HCT116 (cell line): Measurements from ENCODE around the gene TMEM178A. TPM values are rescaled to one million over a fixed set of nuclear protein-coding genes. Genes with fewer than 3 reads are reported as not detected.
"Not testable (repeated sequence)": the region's sequence is repeated elsewhere in the genome, so short reads cannot be mapped to it uniquely, and the experiment has no call there.

Source experiments
- ATAC-seq: fragments of 200-7000 bp; cut with Tn5 transposase; 2 replicates; pipeline ENCODE4 v1.9.1; 2020; ENCODE audit warnings: mild to moderate bottlenecking, moderate library complexity
- BruUV-seq: library from RNA; stranded (reverse); fragments of 400-500 nt; replicated peaks from 2 replicates; lab custom pipeline; 2021; lab: Mats Ljungman, UMichigan
- CTCF ChIA-PET: fragments of 300-600 bp; sonication (Branson Sonifier 250); formaldehyde crosslinking; loops from one replicate; lab custom pipeline; 2021; ENCODE audit warnings: antibody characterized with exemption; lab: Charles Lee
- POLR2A ChIA-PET: fragments of 300-600, 350-600 bp; sonication (Branson Sonifier 250); formaldehyde crosslinking; loops from one replicate; lab custom pipeline; 2021; ENCODE audit warnings: antibody characterized with exemption; lab: Charles Lee
- RAD21 ChIA-PET, 2 experiments: fragments of 300-600 bp; sonication (Branson Sonifier 250); formaldehyde crosslinking; loops; one replicate each; lab custom pipeline; 2023; ENCODE audit warnings: low total read pairs in 2 of 2; ENCODE audit not compliant: uncharacterized antibody in 2 of 2, unreplicated experiment in 2 of 2, low non-redundant PET in 1 of 2; lab: Charles Lee
- DNase-seq: peaks from one replicate; pipeline ENCODE4 v3.0.0-alpha.2; 2010; ENCODE audit warnings: low read depth, low spot score
- H2AFZ ChIP-seq: fragments of 200-600 bp; shearing (Covaris generic), sonication (generic); 2 replicates; pipeline ENCODE4 v1.6.1; 2017; ENCODE audit warnings: low read depth, mixed run types, mixed read lengths, antibody characterized with exemption, low read length; ENCODE audit not compliant: poor library complexity, severe bottlenecking
- H3K27ac ChIP-seq: 2 replicates; pipeline ENCODE4 v1.5.1; 2012; ENCODE audit warnings: low read depth, low read length
- H3K27me3 ChIP-seq: fragments of 200-600 bp; sonication (generic); 2 replicates; pipeline ENCODE4 v1.6.1; 2016; ENCODE audit warnings: mixed run types, low read length, mixed read lengths; ENCODE audit not compliant: insufficient read depth
- H3K36me3 ChIP-seq, 2 experiments: fragments of 200-500 bp in 1 of 2; fragments of 200-600 bp in 1 of 2; sonication (Bioruptor generic) in 1 of 2; sonication (generic) in 1 of 2; 2 replicates each; pipeline versions ENCODE4 v1.5.1 to v1.6.1; 2014 to 2016; ENCODE audit warnings: low read length in 2 of 2, inconsistent platforms in 1 of 2, mixed read lengths in 1 of 2, mixed run types in 1 of 2; ENCODE audit not compliant: insufficient read depth in 2 of 2, control insufficient read depth in 1 of 2
- H3K4me1 ChIP-seq, 2 experiments: fragments of 200-600 bp in 1 of 2; sonication (generic) in 1 of 2; 2 replicates each; pipeline versions ENCODE4 v1.5.1 to v1.6.1; 2012 to 2017; ENCODE audit warnings: low read length in 2 of 2, inconsistent platforms in 1 of 2, mild to moderate bottlenecking in 1 of 2, mixed read lengths in 1 of 2, mixed run types in 1 of 2, moderate library complexity in 1 of 2; ENCODE audit not compliant: insufficient read depth in 2 of 2, control insufficient read depth in 1 of 2
- H3K4me2 ChIP-seq: fragments of 200-600 bp; sonication (generic); 2 replicates; pipeline ENCODE4 v1.6.1; 2017; ENCODE audit warnings: mixed run types, low read length, mixed read lengths
- H3K4me3 ChIP-seq, 2 experiments: fragments of 200-600 bp in 1 of 2; sonication (generic) in 1 of 2; replicated peaks in 1 of 2; 2 replicates each; pipeline ENCODE4 v1.5.1; 2011 to 2016; ENCODE audit warnings: low read length in 2 of 2, control low read depth in 1 of 2, low read depth in 1 of 2, mild to moderate bottlenecking in 1 of 2, mixed read lengths in 1 of 2, mixed run types in 1 of 2
- H3K79me2 ChIP-seq: fragments of 200-600 bp; sonication (generic); 2 replicates; pipeline ENCODE4 v1.6.1; 2017; ENCODE audit warnings: mild to moderate bottlenecking, mixed run types, low read length, moderate library complexity, mixed read lengths; ENCODE audit not compliant: insufficient read depth
- H3K9ac ChIP-seq: fragments of 200-600 bp; sonication (generic); 2 replicates; pipeline ENCODE4 v1.6.1; 2016; ENCODE audit warnings: low read length, mixed read lengths
- H3K9me2 ChIP-seq: fragments of 200-600 bp; sonication (generic), shearing (Covaris generic); 2 replicates; pipeline ENCODE4 v1.6.1; 2017; ENCODE audit warnings: mixed run types, mild to moderate bottlenecking, moderate library complexity; ENCODE audit not compliant: insufficient read depth
- H3K9me3 ChIP-seq, 2 experiments: fragments of 200-500 bp in 1 of 2; fragments of 200-600 bp in 1 of 2; sonication (Bioruptor generic) in 1 of 2; sonication (generic) in 1 of 2; 2 replicates each; pipeline ENCODE4 v1.6.1; 2014 to 2017; ENCODE audit warnings: low read length in 2 of 2, mixed read lengths in 2 of 2, inconsistent platforms in 1 of 2, low read depth in 1 of 2, mild to moderate bottlenecking in 1 of 2, mixed run types in 1 of 2, moderate library complexity in 1 of 2; ENCODE audit not compliant: control insufficient read depth in 1 of 2, insufficient read depth in 1 of 2
- H4K20me1 ChIP-seq: fragments of 200-600 bp; sonication (generic), shearing (Covaris generic); 2 replicates; pipeline ENCODE4 v1.6.1; 2017; ENCODE audit warnings: mixed run types, mild to moderate bottlenecking, moderate library complexity; ENCODE audit not compliant: insufficient read depth
- CBX3 ChIP-seq: IDR thresholded peaks from 2 replicates; pipeline ENCODE4 v1.6.1; 2012; ENCODE audit warnings: low read depth
- EGR1 ChIP-seq: IDR thresholded peaks from 2 replicates; pipeline ENCODE4 v1.6.1; 2012; ENCODE audit warnings: low read depth
- ELF1 ChIP-seq: IDR thresholded peaks from 2 replicates; pipeline ENCODE4 v1.6.1; 2012; ENCODE audit warnings: low read depth, borderline replicate concordance
- EZH2 ChIP-seq: fragments of 200-600 bp; sonication (generic); IDR thresholded peaks from 2 replicates; pipeline ENCODE4 v1.6.1; 2017; ENCODE audit warnings: antibody characterized with exemption, mixed run types
- JUND ChIP-seq: IDR thresholded peaks from 2 replicates; pipeline ENCODE4 v1.6.1; 2012
- POLR2AphosphoS5 ChIP-seq: IDR thresholded peaks from 2 replicates; pipeline ENCODE4 v1.6.1; 2011; ENCODE audit warnings: mild to moderate bottlenecking, low read depth, low read length, moderate library complexity
- SP1 ChIP-seq: IDR thresholded peaks from 2 replicates; pipeline ENCODE4 v1.6.1; 2012; ENCODE audit warnings: low read depth
- SRF ChIP-seq: IDR thresholded peaks from 2 replicates; pipeline ENCODE4 v1.6.1; 2012; ENCODE audit warnings: low read depth
- TCF7L2 ChIP-seq: IDR thresholded peaks from 2 replicates; pipeline ENCODE4 v1.7.0; 2011; ENCODE audit warnings: borderline replicate concordance, inconsistent platforms; ENCODE audit not compliant: insufficient read depth, insufficient read length; ENCODE audit errors: extremely low read depth
- YY1 ChIP-seq: IDR thresholded peaks from 2 replicates; pipeline ENCODE4 v1.6.1; 2011; ENCODE audit warnings: low read length, low read depth, moderate library complexity, mild to moderate bottlenecking; ENCODE audit not compliant: insufficient replicate concordance; ENCODE audit errors: extremely low read depth
- ZNF274 ChIP-seq: fragments of 200-500 bp; sonication (Bioruptor generic); IDR thresholded peaks from 2 replicates; pipeline ENCODE4 v1.6.1; 2014; ENCODE audit warnings: mild to moderate bottlenecking, low read depth, low read length, inconsistent platforms
- intact Hi-C: fragments of 100-400 bp; cut with micrococcal nuclease; formaldehyde crosslinking; loops from 2 replicates; pipeline ENCODE4 v1.10.0; 2022
- total RNA-seq: library from RNA; stranded (reverse); gene quantifications from one replicate; pipeline ENCODE4 v1.2.1, GENCODE V29; 2021; ENCODE audit not compliant: unreplicated experiment

Gene TMEM178A
- total RNA-seq, 1 experiment from 2014 or later: 1.3 TPM

- Histone ChIP-seq H4K20me1 (no peaks in the 10 kb centered on the region), H3K9me3 (no peaks in the 10 kb centered on the region), H3K4me1 (no peaks in the 10 kb centered on the region), H3K36me3 (no peaks in the 10 kb centered on the region)
- BruUV-seq: no TSS peak
- DNase-seq: no peak
- no peak for TF ChIP-seq EGR1
- no peak for TF ChIP-seq EZH2
- no peak for TF ChIP-seq CBX3
- TF ChIP-seq YY1: no peak
- TF ChIP-seq ELF1: no peak
- TF ChIP-seq TCF7L2: no peak
- no peak for TF ChIP-seq JUND
- no peak for TF ChIP-seq SRF
- no peak for TF ChIP-seq POLR2AphosphoS5
- no peak for TF ChIP-seq ZNF274
- TF ChIP-seq SP1: no peak
- TF ChIP-seq, all 23 proteins: peak for 0
- Histone ChIP-seq H3K27ac (no peak overlapping the region), H3K4me3 (no peak overlapping the region), H3K9me2 (no peaks in the 10 kb centered on the region), H3K4me2 (no peak overlapping the region), H3K9ac (no peak overlapping the region), H3K79me2 (no peaks in the 10 kb centered on the region), H2AFZ (no peak overlapping the region), H3K27me3 (no peaks in the 10 kb centered on the region)
- no peak for ATAC-seq
- intact Hi-C loops: no loop called here
- CTCF ChIA-PET: no interaction called here
- POLR2A ChIA-PET: no interaction called here
- RAD21 ChIA-PET: no interaction called here
Measured at GRCh38 chr2:39650468-39650867, 15.2 kb upstream of the TMEM178A start.

DNA sequence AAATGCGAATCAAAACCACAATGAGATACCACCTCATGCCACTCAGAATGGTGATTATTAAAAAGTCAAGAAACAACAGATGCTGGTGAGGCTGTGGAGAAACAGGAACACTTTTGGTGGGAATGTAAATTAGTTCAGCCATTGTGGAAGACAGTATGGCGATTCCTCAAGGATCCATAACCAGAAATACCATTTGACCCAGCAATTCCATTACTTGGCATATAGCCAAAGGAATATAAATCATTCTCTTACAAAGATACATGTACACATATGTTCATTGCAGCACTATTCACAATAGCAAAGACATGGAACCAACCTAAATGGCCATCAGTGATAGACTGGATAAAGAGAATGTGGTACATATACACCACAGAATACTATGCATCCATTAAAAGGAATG, 9.5 kb upstream of the TMEM178A start:
- H3K4me1 ChIP-seq, H3K4me3 ChIP-seq, CTCF ChIA-PET, H3K36me3 ChIP-seq, BruUV-seq, H3K27me3 ChIP-seq, H2AFZ ChIP-seq, H3K9me2 ChIP-seq, POLR2A ChIA-PET, intact Hi-C loops, RAD21 ChIA-PET, H3K79me2 ChIP-seq, H3K4me2 ChIP-seq, H3K9ac ChIP-seq, H3K27ac ChIP-seq, ATAC-seq, H4K20me1 ChIP-seq, H3K9me3 ChIP-seq, DNase-seq: not testable (repeated sequence)
